Glutamatergic neuron (in vitro differentiated cells): ENCODE results near the gene C2CD3. TPM values are rescaled to one million over a fixed set of nuclear protein-coding genes. Genes with fewer than 3 reads are reported as not detected.

Source experiments
- DNase-seq: peaks from one replicate; pipeline ENCODE4 v3.0.0; 2022
- H3K27ac Mint-ChIP-seq: one replicate; pipeline ENCODE4 v1.8.0; 2020; ENCODE audit warnings: mild to moderate bottlenecking, mixed read lengths, inconsistent platforms; ENCODE audit not compliant: unreplicated experiment
- H3K27me3 Mint-ChIP-seq: one replicate; pipeline ENCODE4 v1.8.0; 2020; ENCODE audit warnings: mild to moderate bottlenecking, moderate library complexity, mixed read lengths, inconsistent platforms; ENCODE audit not compliant: unreplicated experiment
- H3K36me3 Mint-ChIP-seq: one replicate; pipeline ENCODE4 v1.8.0; 2020; ENCODE audit warnings: mild to moderate bottlenecking, mixed read lengths, inconsistent platforms; ENCODE audit not compliant: unreplicated experiment
- H3K4me1 Mint-ChIP-seq: one replicate; pipeline ENCODE4 v1.8.0; 2020; ENCODE audit warnings: mild to moderate bottlenecking, low read depth, mixed read lengths, inconsistent platforms; ENCODE audit not compliant: unreplicated experiment
- H3K4me3 Mint-ChIP-seq: one replicate; pipeline ENCODE4 v1.8.0; 2020; ENCODE audit warnings: mild to moderate bottlenecking, mixed read lengths, inconsistent platforms; ENCODE audit not compliant: unreplicated experiment
- H3K9me3 Mint-ChIP-seq: one replicate; pipeline ENCODE4 v1.8.0; 2020; ENCODE audit warnings: mild to moderate bottlenecking, moderate library complexity, mixed read lengths, inconsistent platforms; ENCODE audit not compliant: unreplicated experiment
- total RNA-seq: library from RNA; stranded (reverse); fragmentation: NEBNext Ultra II Directional; extraction: Animal tissue kit (Norgen Biotek cat#: 25700); gene quantifications from one replicate; pipeline ENCODE4 v1.2.1, GENCODE V29; 2021; ENCODE audit not compliant: unreplicated experiment
- TF ChIP-seq, protein P1 (sequence below): fragments of 200-600 bp; sonication (generic); IDR thresholded peaks from one replicate; pipeline ENCODE4 v1.5.0; 2021; ENCODE audit not compliant: partially characterized antibody, unreplicated experiment

Gene C2CD3
- total RNA-seq, 1 donor from 2014 or later, result 182 TPM

GRCh38 chr11:74185695-74186094 lies 14.9 kb upstream of the C2CD3 start:
- Mint-ChIP-seq H3K36me3 (peaks cover 4% of the 10 kb centered on the region), H3K9me3 (no peaks in the 10 kb centered on the region), H3K27me3 (no peaks in the 10 kb centered on the region), H3K27ac (no peak overlapping the region), H3K4me1 (no peaks in the 10 kb centered on the region), H3K4me3 (no peak overlapping the region)
- DNase-seq, result no peak
- TF ChIP-seq, protein P1, sequence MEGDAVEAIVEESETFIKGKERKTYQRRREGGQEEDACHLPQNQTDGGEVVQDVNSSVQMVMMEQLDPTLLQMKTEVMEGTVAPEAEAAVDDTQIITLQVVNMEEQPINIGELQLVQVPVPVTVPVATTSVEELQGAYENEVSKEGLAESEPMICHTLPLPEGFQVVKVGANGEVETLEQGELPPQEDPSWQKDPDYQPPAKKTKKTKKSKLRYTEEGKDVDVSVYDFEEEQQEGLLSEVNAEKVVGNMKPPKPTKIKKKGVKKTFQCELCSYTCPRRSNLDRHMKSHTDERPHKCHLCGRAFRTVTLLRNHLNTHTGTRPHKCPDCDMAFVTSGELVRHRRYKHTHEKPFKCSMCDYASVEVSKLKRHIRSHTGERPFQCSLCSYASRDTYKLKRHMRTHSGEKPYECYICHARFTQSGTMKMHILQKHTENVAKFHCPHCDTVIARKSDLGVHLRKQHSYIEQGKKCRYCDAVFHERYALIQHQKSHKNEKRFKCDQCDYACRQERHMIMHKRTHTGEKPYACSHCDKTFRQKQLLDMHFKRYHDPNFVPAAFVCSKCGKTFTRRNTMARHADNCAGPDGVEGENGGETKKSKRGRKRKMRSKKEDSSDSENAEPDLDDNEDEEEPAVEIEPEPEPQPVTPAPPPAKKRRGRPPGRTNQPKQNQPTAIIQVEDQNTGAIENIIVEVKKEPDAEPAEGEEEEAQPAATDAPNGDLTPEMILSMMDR, result no peak

DNA sequence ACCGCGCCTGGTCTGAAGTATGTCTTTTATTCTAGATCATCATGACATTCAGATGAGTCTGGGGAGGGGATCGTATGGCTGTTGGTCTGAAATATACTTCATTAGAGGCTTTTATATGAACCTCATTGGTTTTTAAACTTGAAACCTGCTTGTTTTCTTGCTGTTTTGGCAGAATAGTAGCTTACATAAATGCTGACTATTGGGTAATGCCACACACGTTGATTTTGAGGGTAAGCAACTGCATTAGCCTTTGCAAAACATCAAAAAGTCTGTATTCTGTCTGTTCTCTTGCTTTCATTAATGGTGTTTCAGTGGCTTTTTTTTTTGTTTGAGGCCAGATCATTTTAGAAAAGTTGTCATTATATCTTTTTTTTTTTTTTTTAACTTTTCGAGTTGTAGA lies 14.5 kb upstream of the C2CD3 start:
- no peak for DNase-seq
- Mint-ChIP-seq H3K4me1 (no peaks in the 10 kb centered on the region), H3K27me3 (no peaks in the 10 kb centered on the region), H3K36me3 (peaks cover under 1% of the 10 kb centered on the region), H3K27ac (no peak overlapping the region), H3K4me3 (no peak overlapping the region), H3K9me3 (no peaks in the 10 kb centered on the region)
- TF ChIP-seq, protein P1, result no peak

GRCh38 chr11:74182635-74183034 lies 11.8 kb upstream of the C2CD3 start:
- Mint-ChIP-seq H3K36me3 (no peaks in the 10 kb centered on the region), H3K4me1 (no peaks in the 10 kb centered on the region), H3K27ac (no peak overlapping the region), H3K27me3 (no peaks in the 10 kb centered on the region), H3K4me3 (no peak overlapping the region), H3K9me3 (no peaks in the 10 kb centered on the region)
- DNase-seq, result no peak
- TF ChIP-seq, protein P1, result no peak

DNA sequence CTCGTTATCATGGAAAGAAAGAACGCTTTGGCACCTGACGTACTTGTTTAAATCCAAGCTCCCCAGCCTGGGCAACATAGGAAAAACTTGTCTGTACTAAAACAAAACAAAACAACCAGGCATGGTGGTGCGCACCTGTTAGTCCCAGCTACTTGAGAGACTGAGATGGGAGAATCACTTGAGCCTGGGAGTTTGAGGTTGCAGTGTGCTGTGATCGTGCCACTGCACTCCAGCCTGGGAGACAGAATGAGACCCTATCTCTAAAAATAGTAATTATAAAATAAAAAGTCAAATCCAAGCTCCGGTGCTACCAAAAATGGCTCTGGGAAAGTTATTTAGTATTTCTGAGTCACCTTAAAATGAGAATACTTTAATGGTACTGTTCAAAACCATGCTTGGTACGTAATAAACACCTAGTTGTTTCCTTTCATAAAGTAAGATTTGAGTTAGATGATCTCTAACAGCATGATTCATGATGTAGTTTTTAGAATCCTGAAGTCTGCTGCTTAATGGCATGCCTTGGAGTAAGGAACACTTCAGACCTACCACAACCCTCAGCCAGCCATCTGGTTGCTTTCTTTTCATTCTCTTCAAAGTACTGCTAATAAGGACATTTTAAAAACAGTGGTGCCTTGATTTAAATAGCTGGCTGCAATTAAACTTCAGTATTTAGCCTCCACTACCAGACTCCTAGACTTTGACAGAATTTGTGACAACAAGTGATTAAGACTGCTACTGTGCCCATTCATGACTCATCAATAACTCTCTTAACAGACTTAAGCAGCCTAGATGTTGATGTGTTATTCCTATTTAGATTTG lies 8.6 kb upstream of the C2CD3 start:
- Mint-ChIP-seq H3K9me3 (no peaks in the 10 kb centered on the region), H3K4me1 (no peaks in the 10 kb centered on the region), H3K27me3 (no peaks in the 10 kb centered on the region), H3K4me3 (no peak overlapping the region), H3K36me3 (no peaks in the 10 kb centered on the region), H3K27ac (no peak overlapping the region)
- TF ChIP-seq, protein P1, result no peak
- no peak for DNase-seq

- Mint-ChIP-seq H3K9me3 (no peaks in the 10 kb centered on the region), H3K4me3 (no peak overlapping the region), H3K36me3 (no peaks in the 10 kb centered on the region), H3K27me3 (no peaks in the 10 kb centered on the region), H3K4me1 (no peaks in the 10 kb centered on the region), H3K27ac (no peak overlapping the region)
- no peak for DNase-seq
- TF ChIP-seq, protein P1, result no peak
These were observed 5.1 kb upstream of the C2CD3 start for GRCh38 chr11:74175920-74176319.
